Upper lobe of left lung (tissue), 6 donors: ENCODE measurements around the gene RECK. TPM values are rescaled to one million over a fixed set of nuclear protein-coding genes. Genes with fewer than 3 reads are reported as not detected.
A peak's percentile ranks its signal among the peaks of the same experiment; 100 is the strongest.

Source experiments
- ATAC-seq, 2 donors: fragments of 200-7000 bp; cut with Tn5 transposase; one replicate each; pipeline ENCODE4 v1.9.1; 2022; ENCODE audit warnings: mild to moderate bottlenecking in 2 of 2, moderate library complexity in 2 of 2; ENCODE audit not compliant: low FRiP score in 2 of 2
- DNase-seq, 2 donors: peaks; one replicate each; pipeline ENCODE4 v3.0.0-alpha.2; 2019 to 2020
- H3K27ac ChIP-seq, 4 donors: fragments of 200-600 bp; sonication (generic); one replicate each; pipeline ENCODE4 v1.5.1; 2016 to 2019
- H3K27me3 ChIP-seq, 4 donors: fragments of 200-600 bp; sonication (generic); one replicate each; pipeline ENCODE4 v1.5.1; 2017 to 2019
- H3K36me3 ChIP-seq, 4 donors: fragments of 200-600 bp; sonication (generic); one replicate each; pipeline ENCODE4 v1.5.1; 2016 to 2019
- H3K4me1 ChIP-seq, 4 donors: fragments of 200-600 bp; sonication (generic); one replicate each; pipeline ENCODE4 v1.5.1; 2018 to 2019
- H3K4me3 ChIP-seq, 4 donors: fragments of 200-600 bp; sonication (generic); one replicate each; pipeline ENCODE4 v1.5.1; 2017 to 2019; ENCODE audit warnings: mild to moderate bottlenecking in 2 of 4, moderate library complexity in 1 of 4
- H3K9me3 ChIP-seq, 4 donors: fragments of 200-600 bp; sonication (generic); one replicate each; pipeline ENCODE4 v1.5.1; 2018 to 2019
- EP300 ChIP-seq, 4 donors: sonication (generic); formaldehyde crosslinking; IDR thresholded peaks; one replicate each; pipeline ENCODE4 v1.5.1; 2017; ENCODE audit warnings: antibody characterized with exemption in 4 of 4, control low read depth in 2 of 4
- POLR2A ChIP-seq, 4 donors: fragments of 450-650 bp; IDR thresholded peaks; one replicate each; pipeline ENCODE4 v1.5.1; 2016 to 2017; ENCODE audit warnings: antibody characterized with exemption in 4 of 4, mild to moderate bottlenecking in 2 of 4
- POLR2AphosphoS5 ChIP-seq, 2 donors: sonication (generic); formaldehyde crosslinking; IDR thresholded peaks; one replicate each; pipeline ENCODE4 v1.5.1; 2017; ENCODE audit warnings: antibody characterized with exemption in 2 of 2
- WGBS, 2 donors: methylation state at CpG; one replicate each; pipeline ENCODE4 v1.1.5; 2017 to 2018; 5-methylcytosine and 5-hydroxymethylcytosine counted together
- total RNA-seq, 6 donors: library from RNA; depleted of rRNA in 4 of 6; stranded (reverse); fragments of >200 nt in 4 of 6; gene quantifications; one replicate each; pipeline versions ENCODE4 v1.1.0 to v1.2.1, GENCODE V29; 2016 to 2021
- TF ChIP-seq, protein P1 (sequence below), 6 experiments: fragments of 450-650 bp in 4 of 6; fragments of 200-600 bp in 2 of 6; sonication (generic) in 2 of 6; IDR thresholded peaks; one replicate each; pipeline ENCODE4 v1.5.1; 2016 to 2019; ENCODE audit warnings: antibody characterized with exemption in 6 of 6
- donor health status: DM: no; HTN: no; CAD: no; lungs with moderate emphysema.
- donor health status: DM: no; HTN: yes; CAD: no; lungs with severe emphysema.

RECK gene
- total RNA-seq, 6 donors from 2014 or later: 8.4 to 17.6 (median 11.0) TPM

DNA sequence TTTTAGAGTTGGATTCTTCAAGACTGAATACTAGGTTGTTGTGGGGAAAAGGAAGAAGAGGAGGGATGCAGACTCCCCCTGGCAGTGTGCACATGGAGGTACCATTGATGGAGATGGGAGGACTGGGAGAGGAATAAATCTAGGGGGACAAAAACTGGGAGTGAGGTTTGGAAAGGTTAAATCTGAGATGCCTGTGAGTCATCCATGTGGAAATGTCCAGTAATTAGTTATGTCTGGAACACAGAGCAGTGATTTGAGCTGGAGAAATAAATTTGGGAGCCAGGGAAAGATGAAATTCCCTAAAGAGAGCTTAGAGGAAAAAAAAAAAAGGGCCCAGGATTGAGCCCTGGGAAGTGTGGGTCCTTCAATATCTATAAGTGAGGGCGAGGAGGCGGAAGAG is 124.5 kb downstream of the RECK start:
- H3K27me3 ChIP-seq: no peaks in the 10 kb centered on the region
- WGBS, 2 donors: 86 to 95% methylated on average over 2 of the region's 2 CpGs
- no peak for DNase-seq
- H3K4me1 ChIP-seq: peaks cover 8 to 18% (median 14%) of the 10 kb centered on the region in 4 donors
- peaks cover 0 to 3% (median 0%) of the 10 kb centered on the region in 4 donors for H3K9me3 ChIP-seq
- peaks cover 0 to 5% (median 2%) of the 10 kb centered on the region in 4 donors for H3K36me3 ChIP-seq
- peak in 1 of 2 donors; percentile 5 for ATAC-seq
- peak overlapping the region in 1 of 4 donors; percentile 21 for H3K27ac ChIP-seq
- TF ChIP-seq, protein P1, sequence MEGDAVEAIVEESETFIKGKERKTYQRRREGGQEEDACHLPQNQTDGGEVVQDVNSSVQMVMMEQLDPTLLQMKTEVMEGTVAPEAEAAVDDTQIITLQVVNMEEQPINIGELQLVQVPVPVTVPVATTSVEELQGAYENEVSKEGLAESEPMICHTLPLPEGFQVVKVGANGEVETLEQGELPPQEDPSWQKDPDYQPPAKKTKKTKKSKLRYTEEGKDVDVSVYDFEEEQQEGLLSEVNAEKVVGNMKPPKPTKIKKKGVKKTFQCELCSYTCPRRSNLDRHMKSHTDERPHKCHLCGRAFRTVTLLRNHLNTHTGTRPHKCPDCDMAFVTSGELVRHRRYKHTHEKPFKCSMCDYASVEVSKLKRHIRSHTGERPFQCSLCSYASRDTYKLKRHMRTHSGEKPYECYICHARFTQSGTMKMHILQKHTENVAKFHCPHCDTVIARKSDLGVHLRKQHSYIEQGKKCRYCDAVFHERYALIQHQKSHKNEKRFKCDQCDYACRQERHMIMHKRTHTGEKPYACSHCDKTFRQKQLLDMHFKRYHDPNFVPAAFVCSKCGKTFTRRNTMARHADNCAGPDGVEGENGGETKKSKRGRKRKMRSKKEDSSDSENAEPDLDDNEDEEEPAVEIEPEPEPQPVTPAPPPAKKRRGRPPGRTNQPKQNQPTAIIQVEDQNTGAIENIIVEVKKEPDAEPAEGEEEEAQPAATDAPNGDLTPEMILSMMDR (IDR thresholded peaks at IDR 0.05): no peak
- no peak for TF ChIP-seq POLR2AphosphoS5 (IDR thresholded peaks at IDR 0.05)
- no peak for TF ChIP-seq POLR2A (IDR thresholded peaks at IDR 0.05)
- no peak for TF ChIP-seq EP300 (IDR thresholded peaks at IDR 0.05)
- no peak overlapping the region for H3K4me3 ChIP-seq

DNA sequence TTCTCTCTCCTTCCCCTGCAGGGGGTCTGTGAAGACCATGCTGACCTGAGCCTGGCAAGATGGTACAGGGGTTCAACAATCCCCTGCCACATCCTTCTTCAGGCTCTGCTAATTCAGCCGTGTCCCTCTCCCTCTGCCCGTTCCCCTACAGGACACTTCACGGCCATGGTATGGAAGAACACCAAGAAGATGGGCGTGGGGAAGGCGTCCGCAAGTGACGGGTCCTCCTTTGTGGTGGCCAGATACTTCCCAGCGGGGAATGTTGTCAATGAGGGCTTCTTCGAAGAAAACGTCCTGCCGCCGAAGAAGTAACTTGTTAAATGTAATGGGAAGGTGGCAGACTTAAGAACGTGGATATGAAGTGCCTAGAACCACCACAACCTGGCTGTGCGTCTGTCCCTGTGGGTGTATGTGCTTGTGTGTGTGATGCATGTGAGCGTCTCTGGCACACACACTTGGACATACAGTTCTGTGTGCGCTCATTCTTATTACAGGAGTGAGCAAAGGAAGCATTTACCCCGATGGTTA is 125.6 kb downstream of the RECK start:
- Histone ChIP-seq H3K27ac (no peak overlapping the region), H3K9me3 (no peaks in the 10 kb centered on the region), H3K4me1 (peaks cover 14 to 24% (median 19%) of the 10 kb centered on the region in 4 donors), H3K27me3 (no peaks in the 10 kb centered on the region), H3K36me3 (no peaks in the 10 kb centered on the region), H3K4me3 (no peak overlapping the region)
- ATAC-seq: no peak
- DNase-seq: no peak
- no peak for TF ChIP-seq POLR2AphosphoS5 (IDR thresholded peaks at IDR 0.05)
- no peak for TF ChIP-seq EP300 (IDR thresholded peaks at IDR 0.05)
- TF ChIP-seq, protein P1 (IDR thresholded peaks at IDR 0.05): no peak
- TF ChIP-seq POLR2A (IDR thresholded peaks at IDR 0.05): no peak
- WGBS, 2 donors: 90 to 93% methylated on average over 17 of the region's 17 CpGs

DNA sequence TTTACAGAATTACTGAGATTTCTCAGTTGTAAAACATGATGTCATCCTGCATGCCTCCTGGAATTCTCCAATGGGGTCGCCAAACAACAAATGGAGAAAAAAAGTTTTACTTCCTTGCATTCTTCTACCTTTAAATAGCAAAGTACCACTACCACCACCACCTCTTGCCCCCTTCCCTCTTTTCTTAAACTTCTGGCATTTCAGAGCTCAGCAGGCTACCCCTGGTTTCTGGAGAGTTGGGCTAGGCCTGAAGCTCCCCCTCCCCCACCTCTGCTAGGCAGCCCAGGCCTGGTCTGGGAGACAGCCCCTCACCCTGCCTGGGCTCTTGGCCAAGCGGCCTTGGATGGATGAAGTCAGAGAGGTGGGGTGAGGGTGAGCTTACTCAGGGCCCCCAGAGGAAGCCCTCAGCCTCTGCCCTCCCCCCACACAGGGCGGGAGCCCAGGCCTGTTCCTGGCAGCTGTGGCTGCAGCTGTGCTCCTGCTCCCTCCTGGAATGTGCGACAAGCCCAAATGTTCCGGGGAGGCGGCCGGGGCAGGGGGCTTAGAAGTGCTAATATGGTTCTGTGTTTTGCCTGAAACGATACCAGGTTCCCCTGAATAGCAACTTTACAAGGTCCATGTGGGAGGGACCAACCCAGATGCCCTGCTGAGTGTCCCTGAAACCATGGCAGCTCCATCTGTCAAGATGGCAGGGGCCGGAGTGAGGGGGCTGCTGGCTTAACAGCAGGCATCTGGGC is 126.5 kb downstream of the RECK start:
- H3K4me1 ChIP-seq: peaks cover 10 to 20% (median 15%) of the 10 kb centered on the region in 4 donors
- peak overlapping the region in 3 of 4 donors; percentile 27 to 71 (median 40) for H3K27ac ChIP-seq
- H3K9me3 ChIP-seq: no peaks in the 10 kb centered on the region
- DNase-seq (peak in 1 of 2 donors; percentile 53), ATAC-seq (peak; percentile 34 to 60)
- no peak overlapping the region for H3K4me3 ChIP-seq
- no peaks in the 10 kb centered on the region for H3K27me3 ChIP-seq
- no peaks in the 10 kb centered on the region for H3K36me3 ChIP-seq
- TF ChIP-seq POLR2A (IDR thresholded peaks at IDR 0.05): no peak
- TF ChIP-seq POLR2AphosphoS5 (IDR thresholded peaks at IDR 0.05): peak in 1 of 2 donors; percentile 11
- TF ChIP-seq, protein P1 (IDR thresholded peaks at IDR 0.05): no peak
- TF ChIP-seq EP300 (IDR thresholded peaks at IDR 0.05): no peak
- 53 to 59% methylated on average over 8 of the region's 9 CpGs for WGBS, 2 donors

DNA sequence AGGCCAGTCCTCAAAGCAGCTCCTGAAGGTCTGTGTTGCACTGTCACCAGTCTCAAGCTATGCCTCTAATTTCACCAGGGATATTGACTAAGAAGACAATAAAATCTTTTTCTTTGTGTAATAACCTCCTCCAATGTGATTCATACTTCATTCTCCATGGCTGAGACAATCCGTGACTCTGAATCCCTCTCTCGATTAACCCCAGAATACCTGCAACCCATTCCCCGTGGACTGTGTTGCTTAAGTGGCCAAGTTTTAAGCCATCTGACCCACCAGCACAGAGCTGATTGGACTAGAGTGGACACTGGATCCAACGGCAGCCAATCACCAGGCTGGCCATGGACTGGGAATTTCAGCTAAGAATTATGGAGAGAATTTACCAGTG is 127.1 kb downstream of the RECK start:
- 74 to 91% methylated on average over 4 of the region's 4 CpGs for WGBS, 2 donors
- no peak for TF ChIP-seq EP300 (IDR thresholded peaks at IDR 0.05)
- TF ChIP-seq POLR2A (IDR thresholded peaks at IDR 0.05): peak in 1 of 4 donors; percentile 19
- H3K27ac ChIP-seq: peak overlapping the region in 2 of 4 donors; percentile 40 to 71
- H3K27me3 ChIP-seq: no peaks in the 10 kb centered on the region
- H3K4me1 ChIP-seq: peaks cover 9 to 16% (median 15%) of the 10 kb centered on the region in 4 donors
- peak in 1 of 2 donors; percentile 5 for ATAC-seq
- H3K36me3 ChIP-seq: no peaks in the 10 kb centered on the region
- no peak overlapping the region for H3K4me3 ChIP-seq
- H3K9me3 ChIP-seq: no peaks in the 10 kb centered on the region
- no peak for DNase-seq

DNA sequence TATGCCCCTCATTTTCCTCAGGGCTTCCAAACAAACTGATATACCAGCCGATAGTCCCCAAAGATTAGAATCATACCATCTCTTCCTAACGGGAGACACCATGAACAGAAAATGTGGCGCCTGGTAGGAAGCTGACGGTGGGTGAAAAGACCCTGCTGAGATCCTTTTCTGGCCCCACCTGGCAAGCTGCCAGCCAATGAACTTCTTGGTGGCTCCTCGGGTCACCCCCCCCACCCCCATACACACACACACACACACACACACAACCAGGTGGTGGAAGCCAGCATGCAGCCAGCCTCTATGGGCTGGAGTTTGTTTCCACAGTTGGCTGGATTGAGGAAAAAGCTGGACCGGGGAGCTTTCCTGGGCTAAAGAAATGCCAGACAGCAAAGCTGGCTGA is 127.7 kb downstream of the RECK start:
- no peaks in the 10 kb centered on the region for H3K9me3 ChIP-seq
- H3K27ac ChIP-seq: peak overlapping the region in 1 of 4 donors; percentile 40
- no peaks in the 10 kb centered on the region for H3K27me3 ChIP-seq
- no peak for DNase-seq
- no peak overlapping the region for H3K4me3 ChIP-seq
- no peaks in the 10 kb centered on the region for H3K36me3 ChIP-seq
- ATAC-seq: no peak
- 82 to 88% methylated on average over 6 of the region's 6 CpGs for WGBS, 2 donors
- H3K4me1 ChIP-seq: peaks cover 9 to 16% (median 15%) of the 10 kb centered on the region in 4 donors
- TF ChIP-seq, protein P1 (IDR thresholded peaks at IDR 0.05): no peak
- TF ChIP-seq POLR2AphosphoS5 (IDR thresholded peaks at IDR 0.05) (no peak), POLR2A (IDR thresholded peaks at IDR 0.05) (no peak), EP300 (IDR thresholded peaks at IDR 0.05) (no peak)
